GM18858 (cell line): Measurements from ENCODE around the gene MAP4K5.

Source experiments
- ATAC-seq: cut with Tn5 transposase; IDR thresholded peaks from one replicate; pipeline ENCODE4 v1.9.1; 2021; ENCODE audit not compliant: unreplicated experiment

MAP4K5 gene

GRCh38 chr14:50403419-50403818 is 128.9 kb downstream of the MAP4K5 start:
- no peak for ATAC-seq

GRCh38 chr14:50402965-50403364 is 129.4 kb downstream of the MAP4K5 start:
- no peak for ATAC-seq

GRCh38 chr14:50400461-50400860 is 131.9 kb downstream of the MAP4K5 start:
- no peak for ATAC-seq

GRCh38 chr14:50399251-50400032 is 132.9 kb downstream of the MAP4K5 start:
- no peak for ATAC-seq

- no peak for ATAC-seq
Measured at GRCh38 chr14:50398189-50398580, 134.2 kb downstream of the MAP4K5 start.

- ATAC-seq, result no peak
Measured at GRCh38 chr14:50397390-50398188, 134.8 kb downstream of the MAP4K5 start.

GRCh38 chr14:50396631-50397389 is 135.6 kb downstream of the MAP4K5 start, which contains the start of gene CDKL1:
Gene CDKL1, minus strand, starts transcription at chr14:50396881. Its CDS starts 1,013 bp downstream, at chr14:50395868.
- ATAC-seq, result peak; percentile 44

GRCh38 chr14:50395448-50395847 is 136.9 kb downstream of the MAP4K5 start:
- no peak for ATAC-seq

GRCh38 chr14:50394713-50395112 is 137.7 kb downstream of the MAP4K5 start:
- no peak for ATAC-seq

- no peak for ATAC-seq
Measured at GRCh38 chr14:50389668-50390441, 142.5 kb downstream of the MAP4K5 start.

- no peak for ATAC-seq
Measured at GRCh38 chr14:50388256-50388931, 144.0 kb downstream of the MAP4K5 start.

GRCh38 chr14:50387548-50387947 is 144.8 kb downstream of the MAP4K5 start:
- no peak for ATAC-seq

- ATAC-seq, result no peak
Measured at GRCh38 chr14:50383618-50384225, 148.6 kb downstream of the MAP4K5 start.

- no peak for ATAC-seq
Measured at GRCh38 chr14:50381823-50382287, 150.5 kb downstream of the MAP4K5 start.

- ATAC-seq, result no peak
Measured at GRCh38 chr14:50381008-50381407, 151.4 kb downstream of the MAP4K5 start.

- ATAC-seq, result no peak
Measured at GRCh38 chr14:50380455-50380854, 151.9 kb downstream of the MAP4K5 start.

- no peak for ATAC-seq
Measured at GRCh38 chr14:50379563-50379962, 152.8 kb downstream of the MAP4K5 start.

GRCh38 chr14:50377550-50378085 is 154.8 kb downstream of the MAP4K5 start:
- ATAC-seq, result no peak

- ATAC-seq, result no peak
Measured at GRCh38 chr14:50375760-50376159, 156.6 kb downstream of the MAP4K5 start.
